ENCODE measurements around the gene TOLLIP.

DNA sequence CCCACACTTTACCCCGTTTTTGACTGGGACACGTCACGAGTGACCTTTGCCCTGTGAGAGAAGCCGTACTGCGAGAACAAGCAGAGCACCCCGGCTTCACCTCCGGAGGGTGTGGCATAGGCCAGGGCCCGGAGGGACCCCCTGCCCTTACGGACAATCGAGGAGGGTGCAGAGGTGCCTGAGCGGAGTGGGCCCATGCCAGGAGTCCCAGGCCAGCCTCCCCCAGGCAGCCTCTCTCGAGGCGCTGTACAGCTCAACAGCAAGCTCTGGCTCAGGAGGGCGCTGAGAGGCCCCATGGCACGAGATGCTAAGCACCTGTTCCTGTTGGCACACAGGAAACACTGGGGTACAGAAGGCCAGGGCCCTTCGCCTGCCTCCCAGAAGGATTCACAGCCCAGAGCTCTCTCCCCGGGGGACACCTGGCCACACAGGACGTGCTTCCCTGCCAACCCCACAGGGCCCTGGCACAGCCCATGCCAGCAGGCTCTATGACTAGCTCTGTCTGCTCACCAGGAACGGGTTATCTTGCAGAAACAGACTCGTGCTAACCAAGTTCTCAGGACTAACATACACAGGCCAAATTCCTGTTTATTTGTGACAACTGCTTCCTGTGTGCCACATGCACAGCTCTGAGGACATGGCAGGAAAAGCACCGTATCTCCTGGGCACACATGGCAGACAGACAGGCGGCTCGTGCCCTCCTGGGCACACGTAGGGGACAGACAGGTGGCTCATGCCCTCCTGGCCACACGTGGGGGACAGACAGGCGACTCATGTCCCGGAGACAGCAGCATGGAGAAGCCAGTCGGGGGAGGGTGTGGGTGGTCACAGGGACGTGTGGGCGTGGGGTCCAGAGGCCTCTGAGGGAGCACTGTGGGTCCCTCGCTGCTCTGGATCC lies 11.6 kb downstream of the TOLLIP start:
- TF ChIP-seq, protein P1, sequence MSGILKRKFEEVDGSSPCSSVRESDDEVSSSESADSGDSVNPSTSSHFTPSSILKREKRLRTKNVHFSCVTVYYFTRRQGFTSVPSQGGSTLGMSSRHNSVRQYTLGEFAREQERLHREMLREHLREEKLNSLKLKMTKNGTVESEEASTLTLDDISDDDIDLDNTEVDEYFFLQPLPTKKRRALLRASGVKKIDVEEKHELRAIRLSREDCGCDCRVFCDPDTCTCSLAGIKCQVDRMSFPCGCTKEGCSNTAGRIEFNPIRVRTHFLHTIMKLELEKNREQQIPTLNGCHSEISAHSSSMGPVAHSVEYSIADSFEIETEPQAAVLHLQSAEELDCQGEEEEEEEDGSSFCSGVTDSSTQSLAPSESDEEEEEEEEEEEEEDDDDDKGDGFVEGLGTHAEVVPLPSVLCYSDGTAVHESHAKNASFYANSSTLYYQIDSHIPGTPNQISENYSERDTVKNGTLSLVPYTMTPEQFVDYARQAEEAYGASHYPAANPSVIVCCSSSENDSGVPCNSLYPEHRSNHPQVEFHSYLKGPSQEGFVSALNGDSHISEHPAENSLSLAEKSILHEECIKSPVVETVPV (CRISPR knock-in tag; IDR thresholded peaks at IDR 0.05): no peak
- TF ChIP-seq ZNF70 (CRISPR knock-in tag; IDR thresholded peaks at IDR 0.05): no peak
- TF ChIP-seq, protein P2, sequence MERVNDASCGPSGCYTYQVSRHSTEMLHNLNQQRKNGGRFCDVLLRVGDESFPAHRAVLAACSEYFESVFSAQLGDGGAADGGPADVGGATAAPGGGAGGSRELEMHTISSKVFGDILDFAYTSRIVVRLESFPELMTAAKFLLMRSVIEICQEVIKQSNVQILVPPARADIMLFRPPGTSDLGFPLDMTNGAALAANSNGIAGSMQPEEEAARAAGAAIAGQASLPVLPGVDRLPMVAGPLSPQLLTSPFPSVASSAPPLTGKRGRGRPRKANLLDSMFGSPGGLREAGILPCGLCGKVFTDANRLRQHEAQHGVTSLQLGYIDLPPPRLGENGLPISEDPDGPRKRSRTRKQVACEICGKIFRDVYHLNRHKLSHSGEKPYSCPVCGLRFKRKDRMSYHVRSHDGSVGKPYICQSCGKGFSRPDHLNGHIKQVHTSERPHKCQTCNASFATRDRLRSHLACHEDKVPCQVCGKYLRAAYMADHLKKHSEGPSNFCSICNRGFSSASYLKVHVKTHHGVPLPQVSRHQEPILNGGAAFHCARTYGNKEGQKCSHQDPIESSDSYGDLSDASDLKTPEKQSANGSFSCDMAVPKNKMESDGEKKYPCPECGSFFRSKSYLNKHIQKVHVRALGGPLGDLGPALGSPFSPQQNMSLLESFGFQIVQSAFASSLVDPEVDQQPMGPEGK (CRISPR knock-in tag; IDR thresholded peaks at IDR 0.05; ENCODE audit: borderline replicate concordance): no peak
- no peak for TF ChIP-seq ESRRG (CRISPR knock-in tag; IDR thresholded peaks at IDR 0.05)
- no peak for TF ChIP-seq ARNTL (CRISPR knock-in tag; IDR thresholded peaks at IDR 0.05; ENCODE audit: borderline replicate concordance, low read depth)
- no peak for TF ChIP-seq BACH2 (CRISPR knock-in tag; IDR thresholded peaks at IDR 0.05; ENCODE audit: borderline replicate concordance)
